Measurements from ENCODE around the gene ACADSB.

The ACADSB gene

GRCh38 chr10:123062726-123063125 is 53.9 kb downstream of the ACADSB start:
- Histone ChIP-seq H3K79me2 (ENCODE audit: control insufficient read depth, insufficient read depth, low read length, poor library complexity) (no peaks in the 10 kb centered on the region), H2AK5ac (ENCODE audit: low read length) (no peak overlapping the region), H3K4ac (ENCODE audit: low read depth, low read length) (no peak overlapping the region), H2BK12ac (ENCODE audit: low read length) (no peak overlapping the region), H3K36me3 (ENCODE audit: control insufficient read depth in 1 of 2, insufficient read depth in 2 of 2, low read length in 2 of 2) (no peaks in the 10 kb centered on the region), H3K27me3 (ENCODE audit: insufficient read depth, low read length) (peaks cover 2% of the 10 kb centered on the region), H3K9ac (ENCODE audit: low read length) (no peak overlapping the region), H3K4me1 (ENCODE audit: control insufficient read depth in 1 of 2, insufficient read depth in 2 of 2, low read length in 2 of 2) (no peaks in the 10 kb centered on the region), H3K4me2 (ENCODE audit: low read length) (no peak overlapping the region), H3K27ac (ENCODE audit: low read depth, low read length) (no peak overlapping the region), H3K23ac (ENCODE audit: low read length) (no peak overlapping the region), H4K12ac (ENCODE audit: low read depth, low read length) (no peak overlapping the region), H4K91ac (ENCODE audit: low read depth, low read length) (no peak overlapping the region), H4K8ac (ENCODE audit: low read depth, low read length) (no peak overlapping the region), H2BK5ac (ENCODE audit: low read depth, low read length, poor library complexity) (no peak overlapping the region), H2AFZ (ENCODE audit: insufficient read depth, low read length, poor library complexity) (no peak overlapping the region), H3K14ac (ENCODE audit: low read length) (no peak overlapping the region), H3K9me3 (ENCODE audit: insufficient read depth, low read depth, low read length) (peaks cover 1% of the 10 kb centered on the region), H2BK120ac (ENCODE audit: insufficient read depth, low read length, poor library complexity) (no peak overlapping the region), H3K4me3 (ENCODE audit: low read depth, low read length) (no peak overlapping the region), H3K18ac (ENCODE audit: low read length) (no peak overlapping the region), H3K79me1 (ENCODE audit: low read length) (no peaks in the 10 kb centered on the region)
- no peak for DNase-seq
- WGBS (ENCODE audit: extremely low coverage, insufficient coverage, insufficient read length): no CpG with 5 or more reads among the region's 10 CpGs

GRCh38 chr10:123068087-123068853 is 59.5 kb downstream of the ACADSB start:
- H3K18ac ChIP-seq (ENCODE audit: low read length): no peak overlapping the region
- H3K4ac ChIP-seq (ENCODE audit: low read depth, low read length): no peak overlapping the region
- H3K27ac ChIP-seq (ENCODE audit: low read depth, low read length): no peak overlapping the region
- no peak overlapping the region for H2BK5ac ChIP-seq (ENCODE audit: low read depth, low read length, poor library complexity)
- no peaks in the 10 kb centered on the region for H3K9me3 ChIP-seq (ENCODE audit: insufficient read depth, low read depth, low read length)
- no peak overlapping the region for H4K12ac ChIP-seq (ENCODE audit: low read depth, low read length)
- no CpG with 5 or more reads among the region's 10 CpGs for WGBS (ENCODE audit: extremely low coverage, insufficient coverage, insufficient read length)
- DNase-seq: no peak
- H3K9ac ChIP-seq (ENCODE audit: low read length): no peak overlapping the region
- H3K4me2 ChIP-seq (ENCODE audit: low read length): no peak overlapping the region
- H3K14ac ChIP-seq (ENCODE audit: low read length): no peak overlapping the region
- no peak overlapping the region for H4K8ac ChIP-seq (ENCODE audit: low read depth, low read length)
- H2BK12ac ChIP-seq (ENCODE audit: low read length): no peak overlapping the region
- no peak overlapping the region for H3K4me3 ChIP-seq (ENCODE audit: low read depth, low read length)
- no peak overlapping the region for H2AFZ ChIP-seq (ENCODE audit: insufficient read depth, low read length, poor library complexity)
- no peaks in the 10 kb centered on the region for H3K79me1 ChIP-seq (ENCODE audit: low read length)
- H3K27me3 ChIP-seq (ENCODE audit: insufficient read depth, low read length): peaks cover 2% of the 10 kb centered on the region
- no peak overlapping the region for H3K23ac ChIP-seq (ENCODE audit: low read length)
- H2AK5ac ChIP-seq (ENCODE audit: low read length): no peak overlapping the region
- H4K91ac ChIP-seq (ENCODE audit: low read depth, low read length): no peak overlapping the region
- no peaks in the 10 kb centered on the region for H3K4me1 ChIP-seq (ENCODE audit: control insufficient read depth in 1 of 2, insufficient read depth in 2 of 2, low read length in 2 of 2)
- H3K36me3 ChIP-seq (ENCODE audit: control insufficient read depth in 1 of 2, insufficient read depth in 2 of 2, low read length in 2 of 2): no peaks in the 10 kb centered on the region
- no peak overlapping the region for H2BK120ac ChIP-seq (ENCODE audit: insufficient read depth, low read length, poor library complexity)
- no peaks in the 10 kb centered on the region for H3K79me2 ChIP-seq (ENCODE audit: control insufficient read depth, insufficient read depth, low read length, poor library complexity)

GRCh38 chr10:123069246-123069986 is 60.6 kb downstream of the ACADSB start:
- Histone ChIP-seq H3K4me3 (ENCODE audit: low read depth, low read length) (no peak overlapping the region), H3K9ac (ENCODE audit: low read length) (no peak overlapping the region), H2AK5ac (ENCODE audit: low read length) (no peak overlapping the region), H3K9me3 (ENCODE audit: insufficient read depth, low read depth, low read length) (no peaks in the 10 kb centered on the region), H3K18ac (ENCODE audit: low read length) (no peak overlapping the region), H3K14ac (ENCODE audit: low read length) (no peak overlapping the region), H2AFZ (ENCODE audit: insufficient read depth, low read length, poor library complexity) (no peak overlapping the region), H4K91ac (ENCODE audit: low read depth, low read length) (no peak overlapping the region), H4K8ac (ENCODE audit: low read depth, low read length) (no peak overlapping the region), H2BK5ac (ENCODE audit: low read depth, low read length, poor library complexity) (no peak overlapping the region), H3K79me1 (ENCODE audit: low read length) (no peaks in the 10 kb centered on the region), H3K79me2 (ENCODE audit: control insufficient read depth, insufficient read depth, low read length, poor library complexity) (no peaks in the 10 kb centered on the region), H3K27ac (ENCODE audit: low read depth, low read length) (no peak overlapping the region), H2BK12ac (ENCODE audit: low read length) (no peak overlapping the region), H3K27me3 (ENCODE audit: insufficient read depth, low read length) (peaks cover 2% of the 10 kb centered on the region), H3K4me1 (ENCODE audit: control insufficient read depth in 1 of 2, insufficient read depth in 2 of 2, low read length in 2 of 2) (no peaks in the 10 kb centered on the region), H3K23ac (ENCODE audit: low read length) (no peak overlapping the region), H4K12ac (ENCODE audit: low read depth, low read length) (no peak overlapping the region), H3K36me3 (ENCODE audit: control insufficient read depth in 1 of 2, insufficient read depth in 2 of 2, low read length in 2 of 2) (no peaks in the 10 kb centered on the region), H2BK120ac (ENCODE audit: insufficient read depth, low read length, poor library complexity) (no peak overlapping the region), H3K4me2 (ENCODE audit: low read length) (no peak overlapping the region), H3K4ac (ENCODE audit: low read depth, low read length) (no peak overlapping the region)
- WGBS (ENCODE audit: extremely low coverage, insufficient coverage, insufficient read length): no CpG with 5 or more reads among the region's 8 CpGs
- no peak for DNase-seq

GRCh38 chr10:123073187-123073586 is 64.4 kb downstream of the ACADSB start:
- no peak overlapping the region for H2BK5ac ChIP-seq (ENCODE audit: low read depth, low read length, poor library complexity)
- WGBS (ENCODE audit: extremely low coverage, insufficient coverage, insufficient read length): no CpG with 5 or more reads among the region's 6 CpGs

More at GRCh38 chr10:123073187-123073586, 64.4 kb downstream of the ACADSB start:
- Histone ChIP-seq H3K36me3 (ENCODE audit: control insufficient read depth in 1 of 2, insufficient read depth in 2 of 2, low read length in 2 of 2) (no peaks in the 10 kb centered on the region), H3K27ac (ENCODE audit: low read depth, low read length) (no peak overlapping the region), H3K27me3 (ENCODE audit: insufficient read depth, low read length) (no peaks in the 10 kb centered on the region), H4K8ac (ENCODE audit: low read depth, low read length) (no peak overlapping the region), H2BK120ac (ENCODE audit: insufficient read depth, low read length, poor library complexity) (no peak overlapping the region), H3K23ac (ENCODE audit: low read length) (no peak overlapping the region), H3K4me1 (ENCODE audit: control insufficient read depth in 1 of 2, insufficient read depth in 2 of 2, low read length in 2 of 2) (no peaks in the 10 kb centered on the region), H2AK5ac (ENCODE audit: low read length) (no peak overlapping the region), H3K9me3 (ENCODE audit: insufficient read depth, low read depth, low read length) (no peaks in the 10 kb centered on the region), H3K4ac (ENCODE audit: low read depth, low read length) (no peak overlapping the region), H3K4me3 (ENCODE audit: low read depth, low read length) (no peak overlapping the region), H3K4me2 (ENCODE audit: low read length) (no peak overlapping the region), H3K79me2 (ENCODE audit: control insufficient read depth, insufficient read depth, low read length, poor library complexity) (no peaks in the 10 kb centered on the region), H2AFZ (ENCODE audit: insufficient read depth, low read length, poor library complexity) (no peak overlapping the region), H3K18ac (ENCODE audit: low read length) (no peak overlapping the region), H3K14ac (ENCODE audit: low read length) (no peak overlapping the region), H3K79me1 (ENCODE audit: low read length) (no peaks in the 10 kb centered on the region), H4K12ac (ENCODE audit: low read depth, low read length) (no peak overlapping the region), H4K91ac (ENCODE audit: low read depth, low read length) (no peak overlapping the region), H3K9ac (ENCODE audit: low read length) (no peak overlapping the region), H2BK12ac (ENCODE audit: low read length) (no peak overlapping the region)
- no peak for DNase-seq

Data from trophoblast cell (in vitro differentiated cells and primary cell).